HG03066 (cell line): Measurements from ENCODE around the gene RPL13A.

ENCODE experiments used
- ATAC-seq: cut with Tn5 transposase; IDR thresholded peaks from one replicate; pipeline ENCODE4 v1.9.1; 2021; ENCODE audit warnings: low read depth; ENCODE audit not compliant: unreplicated experiment

Gene RPL13A

GRCh38 chr19:49502866-49503581 lies 15.6 kb downstream of the RPL13A start:
- ATAC-seq: no peak

- ATAC-seq: no peak
These were observed 16.2 kb downstream of the RPL13A start for GRCh38 chr19:49503582-49503962.

GRCh38 chr19:49506575-49507105 lies 19.2 kb downstream of the RPL13A start:
- no peak for ATAC-seq

GRCh38 chr19:49507803-49508494 lies 20.5 kb downstream of the RPL13A start:
- ATAC-seq: no peak

- ATAC-seq: no peak
These were observed 25.8 kb downstream of the RPL13A start for GRCh38 chr19:49512970-49513745.

GRCh38 chr19:49513746-49514118 lies 26.3 kb downstream of the RPL13A start:
- no peak for ATAC-seq

GRCh38 chr19:49514151-49514550 lies 26.7 kb downstream of the RPL13A start:
- no peak for ATAC-seq

GRCh38 chr19:49515767-49516166 lies 28.4 kb downstream of the RPL13A start:
- no peak for ATAC-seq

GRCh38 chr19:49518033-49518432 lies 30.6 kb downstream of the RPL13A start:
- ATAC-seq: no peak

GRCh38 chr19:49520705-49521319 lies 33.4 kb downstream of the RPL13A start:
- ATAC-seq: no peak

GRCh38 chr19:49524812-49525455 lies 37.5 kb downstream of the RPL13A start:
- no peak for ATAC-seq

- no peak for ATAC-seq
These were observed 40.9 kb downstream of the RPL13A start for GRCh38 chr19:49528211-49528771.

GRCh38 chr19:49530708-49531107 lies 43.3 kb downstream of the RPL13A start:
- no peak for ATAC-seq

GRCh38 chr19:49533551-49534488 lies 46.4 kb downstream of the RPL13A start:
- peak; percentile 69 for ATAC-seq

- no peak for ATAC-seq
These were observed 47.4 kb downstream of the RPL13A start for GRCh38 chr19:49534632-49535385.

- no peak for ATAC-seq
These were observed 49.6 kb downstream of the RPL13A start for GRCh38 chr19:49536921-49537462.

GRCh38 chr19:49538643-49539042 lies 51.2 kb downstream of the RPL13A start:
- ATAC-seq: no peak
